22Rv1 (cell line): Measurements from ENCODE around the gene WWC2.
A peak's percentile ranks its signal among the peaks of the same experiment; 100 is the strongest.

Experiments used
- ZFX ChIP-seq: fragments of 450-650 bp; IDR thresholded peaks from 2 replicates; pipeline ENCODE4 v1.6.1; 2017; ENCODE audit warnings: antibody characterized with exemption, borderline replicate concordance
- TF ChIP-seq, protein P1 (sequence below): fragments of 450-650 bp; IDR thresholded peaks from 2 replicates; pipeline ENCODE4 v1.5.1; 2017; ENCODE audit warnings: mild to moderate bottlenecking

DNA sequence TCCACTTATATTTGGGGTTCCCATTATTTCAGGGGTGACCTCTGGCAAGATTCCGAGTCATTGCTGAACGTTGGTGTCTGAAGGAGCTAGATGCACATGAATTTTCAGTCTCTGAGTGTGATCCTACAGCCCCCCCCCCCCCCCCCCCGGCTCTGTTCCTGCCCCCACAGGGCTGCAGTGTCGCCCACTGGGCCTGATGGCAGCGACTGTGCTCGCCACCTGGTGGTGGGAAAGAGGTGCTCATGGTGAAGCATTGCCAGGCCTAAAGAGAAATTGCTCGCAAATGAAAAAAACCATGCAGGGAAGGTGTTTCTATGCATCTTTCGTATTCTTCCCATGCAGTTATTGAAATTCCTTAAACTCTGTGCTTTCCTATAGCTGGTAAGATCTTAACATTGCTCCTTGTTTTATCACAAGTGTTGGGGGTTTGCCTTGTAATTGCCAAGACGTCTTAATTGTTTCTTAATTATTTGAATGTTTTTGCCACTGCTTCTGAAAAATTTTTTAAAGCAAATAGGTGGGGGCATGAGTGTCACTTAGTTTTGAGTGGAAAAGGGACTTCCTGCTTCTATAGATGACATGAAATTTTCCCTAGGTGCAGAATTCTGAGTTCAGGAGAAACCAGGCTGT is 157.8 kb downstream of the WWC2 start:
- TF ChIP-seq, protein P1, sequence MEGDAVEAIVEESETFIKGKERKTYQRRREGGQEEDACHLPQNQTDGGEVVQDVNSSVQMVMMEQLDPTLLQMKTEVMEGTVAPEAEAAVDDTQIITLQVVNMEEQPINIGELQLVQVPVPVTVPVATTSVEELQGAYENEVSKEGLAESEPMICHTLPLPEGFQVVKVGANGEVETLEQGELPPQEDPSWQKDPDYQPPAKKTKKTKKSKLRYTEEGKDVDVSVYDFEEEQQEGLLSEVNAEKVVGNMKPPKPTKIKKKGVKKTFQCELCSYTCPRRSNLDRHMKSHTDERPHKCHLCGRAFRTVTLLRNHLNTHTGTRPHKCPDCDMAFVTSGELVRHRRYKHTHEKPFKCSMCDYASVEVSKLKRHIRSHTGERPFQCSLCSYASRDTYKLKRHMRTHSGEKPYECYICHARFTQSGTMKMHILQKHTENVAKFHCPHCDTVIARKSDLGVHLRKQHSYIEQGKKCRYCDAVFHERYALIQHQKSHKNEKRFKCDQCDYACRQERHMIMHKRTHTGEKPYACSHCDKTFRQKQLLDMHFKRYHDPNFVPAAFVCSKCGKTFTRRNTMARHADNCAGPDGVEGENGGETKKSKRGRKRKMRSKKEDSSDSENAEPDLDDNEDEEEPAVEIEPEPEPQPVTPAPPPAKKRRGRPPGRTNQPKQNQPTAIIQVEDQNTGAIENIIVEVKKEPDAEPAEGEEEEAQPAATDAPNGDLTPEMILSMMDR = peak; percentile 92
- TF ChIP-seq ZFX = no peak
